Fibroblast of lung (primary cell): Measurements from ENCODE around the gene FETUB. TPM values are rescaled to one million over a fixed set of nuclear protein-coding genes. Genes with fewer than 3 reads are reported as not detected.

Experiments used
- DNase-seq, 2 donors: peaks; one replicate each; pipeline versions ENCODE4 v3.0.0 to v3.0.0-alpha.2; 2010; ENCODE audit warnings: low read depth in 2 of 2
- H2AFZ ChIP-seq: 2 replicates; pipeline ENCODE4 v1.5.1; 2012; ENCODE audit warnings: low read length, control low read depth, inconsistent platforms
- H3K27ac ChIP-seq: 2 replicates; pipeline ENCODE4 v1.5.1; 2011; ENCODE audit warnings: low read length, control low read depth; ENCODE audit not compliant: insufficient read depth
- H3K27me3 ChIP-seq: 2 replicates; pipeline ENCODE4 v1.5.1; 2011; ENCODE audit warnings: mild to moderate bottlenecking, low read length; ENCODE audit not compliant: control insufficient read depth, insufficient read depth
- H3K36me3 ChIP-seq: 2 replicates; pipeline ENCODE4 v1.5.1; 2011; ENCODE audit warnings: low read length; ENCODE audit not compliant: control insufficient read depth, insufficient read depth
- H3K4me1 ChIP-seq: 2 replicates; pipeline ENCODE4 v1.5.1; 2011; ENCODE audit warnings: low read length; ENCODE audit not compliant: control insufficient read depth, insufficient read depth; ENCODE audit errors: extremely low read depth
- H3K4me2 ChIP-seq: 2 replicates; pipeline ENCODE4 v1.5.1; 2011; ENCODE audit warnings: low read length, control low read depth; ENCODE audit not compliant: insufficient read depth; ENCODE audit errors: extremely low read depth
- H3K4me3 ChIP-seq, 4 experiments: fragments of 200-600 bp in 1 of 4; sonication (generic) in 1 of 4; replicated peaks in 1 of 4; 2 replicates each; pipeline ENCODE4 v1.5.1; 2011 to 2016; ENCODE audit warnings: low read length in 4 of 4, low read depth in 3 of 4, mild to moderate bottlenecking in 3 of 4, control low read depth in 2 of 4, inconsistent platforms in 1 of 4, mixed read lengths in 1 of 4; ENCODE audit not compliant: insufficient read depth in 1 of 4; ENCODE audit errors: control extremely low read depth in 1 of 4
- H3K79me2 ChIP-seq: 2 replicates; pipeline ENCODE4 v1.5.1; 2012; ENCODE audit warnings: mild to moderate bottlenecking, low read length, inconsistent platforms; ENCODE audit not compliant: control insufficient read depth, insufficient read depth
- H3K9ac ChIP-seq: 2 replicates; pipeline ENCODE4 v1.5.1; 2011; ENCODE audit warnings: mild to moderate bottlenecking, low read length, control low read depth; ENCODE audit not compliant: insufficient read depth
- H3K9me3 ChIP-seq: 2 replicates; pipeline ENCODE4 v1.5.1; 2012; ENCODE audit warnings: low read depth, low read length; ENCODE audit not compliant: control insufficient read depth, insufficient read depth
- H4K20me1 ChIP-seq: 2 replicates; pipeline ENCODE4 v1.5.1; 2011; ENCODE audit warnings: low read length; ENCODE audit not compliant: control insufficient read depth, insufficient read depth; ENCODE audit errors: extremely low read depth
- EZH2 ChIP-seq: IDR thresholded peaks from 2 replicates; pipeline ENCODE4 v1.5.1; 2012; ENCODE audit warnings: low read length, control low read depth, mild to moderate bottlenecking; ENCODE audit errors: missing control alignments
- polyA plus RNA-seq, 2 donors: library from polyadenylated mRNA; depleted of rRNA in 1 of 2; stranded (reverse) in 1 of 2; unstranded in 1 of 2; fragments of >200 nt; gene quantifications; 2 replicates each; pipeline ENCODE4 v1.2.1, GENCODE V29; 2011 to 2012; ENCODE audit warnings: missing spikeins in 1 of 2
- total RNA-seq: library from RNA; depleted of rRNA; stranded (reverse); fragments of >200 nt; gene quantifications from 2 replicates; pipeline ENCODE4 v1.2.1, GENCODE V29; 2014
- TF ChIP-seq, protein P1 (sequence below), 2 donors: IDR thresholded peaks in 1 of 2; conservative IDR thresholded peaks in 1 of 2; 1 replicate in 1 of 2; 2 replicates in 1 of 2; pipeline ENCODE4 v1.5.1; 2011 to 2012; ENCODE audit warnings: low read length in 2 of 2, control low read depth in 1 of 2, inconsistent platforms in 1 of 2, low read depth in 1 of 2, mild to moderate bottlenecking in 1 of 2

The FETUB gene
- total and polyA plus RNA-seq, 2 donors (not counting 1 experiment from before 2014, with no cell fraction given), result not detected

DNA sequence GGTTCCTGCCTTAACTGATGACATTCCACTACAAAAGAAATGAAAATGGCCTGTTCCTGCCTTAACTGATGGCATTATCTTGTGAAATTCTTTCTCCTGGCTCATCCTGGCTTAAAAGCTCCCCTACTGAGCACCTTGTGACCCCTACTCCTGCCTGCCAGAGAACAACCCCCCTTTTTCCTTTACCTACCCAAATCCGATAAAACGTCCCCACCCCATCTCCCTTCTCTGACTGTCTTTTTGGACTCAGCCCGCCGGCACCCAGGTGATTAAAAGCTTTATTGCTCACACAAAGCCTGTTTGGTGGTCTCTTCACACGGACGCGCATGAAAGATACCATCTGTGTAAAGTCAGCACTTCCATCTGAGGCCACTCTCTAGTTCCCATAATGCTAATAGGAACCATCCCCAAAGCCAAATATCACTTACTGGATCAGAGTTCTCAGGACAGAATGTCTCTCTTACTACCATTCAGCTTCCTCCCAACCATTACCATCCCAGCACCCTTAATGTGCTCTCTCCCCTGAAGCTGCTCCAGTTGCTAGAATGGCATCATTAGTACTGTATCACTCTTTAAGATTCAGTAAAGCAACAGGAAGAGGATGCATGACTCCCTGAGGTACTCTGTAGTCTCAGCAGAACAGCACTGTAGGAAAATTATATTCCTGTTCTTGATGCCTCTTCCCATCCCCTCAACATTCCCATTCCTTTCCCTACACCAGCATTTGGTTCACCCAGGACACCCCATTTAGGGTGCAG is 23.3 kb downstream of the FETUB start:
- Histone ChIP-seq H3K27me3 (no peaks in the 10 kb centered on the region), H3K9me3 (no peaks in the 10 kb centered on the region), H3K27ac (no peak overlapping the region), H3K79me2 (no peaks in the 10 kb centered on the region), H2AFZ (no peak overlapping the region), H3K4me2 (no peak overlapping the region), H3K9ac (no peak overlapping the region), H3K4me1 (no peaks in the 10 kb centered on the region), H3K4me3 (no peak overlapping the region), H3K36me3 (no peaks in the 10 kb centered on the region), H4K20me1 (no peaks in the 10 kb centered on the region)
- DNase-seq, result no peak
- TF ChIP-seq, protein P1, sequence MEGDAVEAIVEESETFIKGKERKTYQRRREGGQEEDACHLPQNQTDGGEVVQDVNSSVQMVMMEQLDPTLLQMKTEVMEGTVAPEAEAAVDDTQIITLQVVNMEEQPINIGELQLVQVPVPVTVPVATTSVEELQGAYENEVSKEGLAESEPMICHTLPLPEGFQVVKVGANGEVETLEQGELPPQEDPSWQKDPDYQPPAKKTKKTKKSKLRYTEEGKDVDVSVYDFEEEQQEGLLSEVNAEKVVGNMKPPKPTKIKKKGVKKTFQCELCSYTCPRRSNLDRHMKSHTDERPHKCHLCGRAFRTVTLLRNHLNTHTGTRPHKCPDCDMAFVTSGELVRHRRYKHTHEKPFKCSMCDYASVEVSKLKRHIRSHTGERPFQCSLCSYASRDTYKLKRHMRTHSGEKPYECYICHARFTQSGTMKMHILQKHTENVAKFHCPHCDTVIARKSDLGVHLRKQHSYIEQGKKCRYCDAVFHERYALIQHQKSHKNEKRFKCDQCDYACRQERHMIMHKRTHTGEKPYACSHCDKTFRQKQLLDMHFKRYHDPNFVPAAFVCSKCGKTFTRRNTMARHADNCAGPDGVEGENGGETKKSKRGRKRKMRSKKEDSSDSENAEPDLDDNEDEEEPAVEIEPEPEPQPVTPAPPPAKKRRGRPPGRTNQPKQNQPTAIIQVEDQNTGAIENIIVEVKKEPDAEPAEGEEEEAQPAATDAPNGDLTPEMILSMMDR (conservative IDR thresholded peaks at IDR 0.05 in 1 of 2, IDR thresholded peaks at IDR 0.05 in 1 of 2; ENCODE audit: low read depth in 1 of 2, low read length in 2 of 2), result no peak
- no peak for TF ChIP-seq EZH2

DNA sequence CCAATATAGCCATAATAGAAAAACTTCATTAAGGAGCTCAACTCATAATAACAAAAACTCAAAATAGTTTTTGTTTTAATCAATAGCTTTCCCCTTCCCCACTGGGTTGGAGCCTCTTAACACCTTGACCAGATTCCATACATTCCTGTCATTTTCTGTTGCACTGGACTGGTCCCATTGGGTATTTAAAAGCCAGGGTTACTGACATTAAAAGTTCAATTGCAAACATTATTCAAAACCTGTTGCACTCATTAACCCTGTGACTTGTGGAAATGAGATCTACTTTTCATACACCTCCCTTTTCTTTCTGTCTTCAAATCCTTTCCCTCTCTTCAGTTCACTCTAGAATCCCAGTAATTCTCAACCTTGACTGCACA is 23.9 kb downstream of the FETUB start:
- H3K27me3 ChIP-seq, result no peaks in the 10 kb centered on the region
- no peak overlapping the region for H3K9ac ChIP-seq
- TF ChIP-seq EZH2, result no peak
- TF ChIP-seq, protein P1 (conservative IDR thresholded peaks at IDR 0.05 in 1 of 2, IDR thresholded peaks at IDR 0.05 in 1 of 2; ENCODE audit: low read depth in 1 of 2, low read length in 2 of 2), result no peak
- H3K4me2 ChIP-seq, result no peak overlapping the region
- no peak overlapping the region for H3K4me3 ChIP-seq
- H3K79me2 ChIP-seq, result no peaks in the 10 kb centered on the region
- H4K20me1 ChIP-seq, result no peaks in the 10 kb centered on the region
- no peak for DNase-seq
- no peak overlapping the region for H2AFZ ChIP-seq
- H3K9me3 ChIP-seq, result no peaks in the 10 kb centered on the region
- H3K36me3 ChIP-seq, result no peaks in the 10 kb centered on the region
- no peak overlapping the region for H3K27ac ChIP-seq
- H3K4me1 ChIP-seq, result no peaks in the 10 kb centered on the region

DNA sequence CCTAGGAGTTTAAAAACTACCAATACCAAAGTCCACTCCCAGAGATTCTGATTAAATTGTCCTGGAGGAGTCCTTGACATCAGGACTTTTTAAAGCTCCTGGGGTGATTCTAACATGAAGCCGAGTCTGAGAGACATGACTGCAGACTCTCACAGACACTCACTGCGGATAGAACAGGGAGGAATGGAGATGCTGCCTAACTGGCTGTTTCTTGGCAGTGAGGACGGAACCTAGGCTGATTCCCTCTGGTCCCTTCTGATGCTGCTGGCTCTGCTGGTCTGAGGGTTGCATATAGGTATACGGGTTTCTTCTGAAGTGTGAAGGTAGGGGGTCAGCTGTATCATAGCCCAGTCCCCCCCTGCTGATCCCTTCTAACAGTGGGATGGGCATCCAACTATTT is 24.3 kb downstream of the FETUB start:
- Histone ChIP-seq H3K27me3 (no peaks in the 10 kb centered on the region), H3K9me3 (no peaks in the 10 kb centered on the region), H3K79me2 (no peaks in the 10 kb centered on the region), H3K4me2 (no peak overlapping the region), H4K20me1 (no peaks in the 10 kb centered on the region), H3K4me3 (no peak overlapping the region), H2AFZ (no peak overlapping the region), H3K9ac (no peak overlapping the region), H3K27ac (no peak overlapping the region), H3K4me1 (no peaks in the 10 kb centered on the region), H3K36me3 (no peaks in the 10 kb centered on the region)
- no peak for DNase-seq
- TF ChIP-seq, protein P1 (conservative IDR thresholded peaks at IDR 0.05 in 1 of 2, IDR thresholded peaks at IDR 0.05 in 1 of 2; ENCODE audit: low read depth in 1 of 2, low read length in 2 of 2), result no peak
- TF ChIP-seq EZH2, result no peak
